AG04449 (cell line): ENCODE data around the gene LRRC25.
"Not testable (repeated sequence)": the region's sequence is repeated elsewhere in the genome, so short reads cannot be mapped to it uniquely, and the experiment has no call there.

Source experiments
- CTCF ChIA-PET: fragments of 350-600 bp; formaldehyde crosslinking; extraction: SDS; loops from one replicate; lab custom pipeline; 2021; ENCODE audit warnings: antibody characterized with exemption; lab: Yijun Ruan, JAX
- POLR2A ChIA-PET: fragments of 400-600, 350-600 bp; formaldehyde crosslinking; extraction: SDS; loops from one replicate; lab custom pipeline; 2020; ENCODE audit warnings: antibody characterized with exemption, inconsistent platforms; lab: Yijun Ruan, JAX
- DNase-seq: peaks from one replicate; pipeline ENCODE4 v3.0.0-alpha.2; 2010; ENCODE audit warnings: low read depth, low spot score
- H3K4me3 ChIP-seq: 2 replicates; pipeline ENCODE4 v1.5.1; 2011; ENCODE audit warnings: low read depth, mild to moderate bottlenecking, control low read depth, low read length
- CTCF ChIP-seq: IDR thresholded peaks from one replicate; pipeline ENCODE4 v1.5.1; 2011; ENCODE audit warnings: mild to moderate bottlenecking, moderate library complexity, low read length, control low read depth, inconsistent platforms; ENCODE audit not compliant: insufficient read depth; ENCODE audit errors: missing control alignments

The LRRC25 gene

GRCh38 chr19:18414504-18415177 is 17.2 kb upstream of the LRRC25 start:
- TF ChIP-seq CTCF = no peak
- CTCF ChIA-PET = interaction anchor here (0.6 to 11.8 kb wide), 16 partner anchors 8 to 209 kb away, joined by 3 to 298 read pairs (median 6); partner anchors contain the start of genes GDF15, JUND and PGPEP1
- H3K4me3 ChIP-seq = peak overlapping the region; percentile 44
- POLR2A ChIA-PET = interaction anchor here (0.6 to 5.9 kb wide), 3 partner anchors 11 to 134 kb away, joined by 3 to 42 read pairs (median 3); partner anchors contain the start of genes JUND and LSM4
- no peak for DNase-seq

GRCh38 chr19:18412610-18413239 is 15.3 kb upstream of the LRRC25 start:
- ChIA-PET POLR2A (interaction anchor here (5.9 kb wide), 1 partner anchor 132 kb away, joined by 42 read pairs; the partner anchor contains the start of gene JUND), CTCF (interaction anchor here (1.1 to 11.8 kb wide), 16 partner anchors 7 to 300 kb away, joined by 3 to 298 read pairs (median 8); partner anchors contain the start of genes GDF15, JUND, LRRC25 and PGPEP1)
- no peak overlapping the region for H3K4me3 ChIP-seq
- no peak for DNase-seq
- no peak for TF ChIP-seq CTCF

- peak; percentile 52 for TF ChIP-seq CTCF
Measured at GRCh38 chr19:18408053-18408476, 10.6 kb upstream of the LRRC25 start.

GRCh38 chr19:18406749-18407148 is 9.3 kb upstream of the LRRC25 start:
- CTCF ChIA-PET = interaction anchor here (0.7 to 3.8 kb wide), 6 partner anchors 18 to 78 kb away, joined by 3 to 38 read pairs (median 6); no protein-coding TSS in a partner anchor

More at GRCh38 chr19:18408053-18408476, 10.6 kb upstream of the LRRC25 start:
- ChIA-PET CTCF (interaction anchor here (1.5 to 2.0 kb wide), 2 partner anchors 10 to 20 kb away, joined by 4 to 6 read pairs; partner anchors contain the start of gene LRRC25), POLR2A (no interaction called here)
- no peak overlapping the region for H3K4me3 ChIP-seq
- DNase-seq = no peak

GRCh38 chr19:18405754-18406153 is 8.3 kb upstream of the LRRC25 start:
- DNase-seq, H3K4me3 ChIP-seq: not testable (repeated sequence)
- ChIA-PET CTCF (interaction anchor here (0.7 to 3.8 kb wide), 6 partner anchors 8 to 77 kb away, joined by 3 to 38 read pairs (median 6); no protein-coding TSS in a partner anchor), POLR2A (interaction anchor here (0.7 kb wide), 1 partner anchor 13 kb away, joined by 3 read pairs; the partner anchor contains the start of gene SSBP4)

More at GRCh38 chr19:18406749-18407148, 9.3 kb upstream of the LRRC25 start:
- POLR2A ChIA-PET = no interaction called here
- no peak overlapping the region for H3K4me3 ChIP-seq
- no peak for TF ChIP-seq CTCF
- DNase-seq = no peak

GRCh38 chr19:18402455-18403248 is 5.2 kb upstream of the LRRC25 start:
- H3K4me3 ChIP-seq, DNase-seq, POLR2A ChIA-PET: not testable (repeated sequence)
- CTCF ChIA-PET = interaction anchor here (1.2 to 5.7 kb wide), 6 partner anchors 9 to 148 kb away, joined by 3 to 71 read pairs (median 5); partner anchors contain the start of gene SSBP4
